ENCODE results near the gene KRT40.
"Not testable (repeated sequence)": the region's sequence is repeated elsewhere in the genome, so short reads cannot be mapped to it uniquely, and the experiment has no call there.

Gene KRT40

DNA sequence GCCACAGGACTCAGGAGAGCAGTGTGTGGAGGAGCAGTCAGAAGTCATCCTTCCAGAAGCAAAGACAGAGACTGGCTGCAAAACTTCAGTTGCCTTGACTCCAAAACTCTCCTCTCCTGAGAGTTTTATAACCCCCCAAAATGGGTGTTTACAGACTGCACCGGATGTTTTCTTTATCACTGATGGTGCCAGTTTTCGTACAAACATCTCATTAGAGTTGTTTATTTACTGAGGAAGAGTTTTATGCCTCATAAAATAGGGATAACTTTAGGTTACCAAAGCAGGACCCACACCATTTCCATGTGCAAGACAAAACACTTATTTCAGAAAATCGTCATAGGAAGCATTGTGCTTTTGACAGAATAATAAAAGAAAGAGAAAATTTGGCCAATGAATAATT lies at the start of gene KRT40:
Gene KRT40 (minus strand): TSS at position 101 of the 400 bp plus-strand sequence. CDS start 53 bp downstream, at position 48.
- no peak within 1 kb of the TSS for H3K4me3 ChIP-seq (ENCODE audit: low read depth, low read length)

DNA sequence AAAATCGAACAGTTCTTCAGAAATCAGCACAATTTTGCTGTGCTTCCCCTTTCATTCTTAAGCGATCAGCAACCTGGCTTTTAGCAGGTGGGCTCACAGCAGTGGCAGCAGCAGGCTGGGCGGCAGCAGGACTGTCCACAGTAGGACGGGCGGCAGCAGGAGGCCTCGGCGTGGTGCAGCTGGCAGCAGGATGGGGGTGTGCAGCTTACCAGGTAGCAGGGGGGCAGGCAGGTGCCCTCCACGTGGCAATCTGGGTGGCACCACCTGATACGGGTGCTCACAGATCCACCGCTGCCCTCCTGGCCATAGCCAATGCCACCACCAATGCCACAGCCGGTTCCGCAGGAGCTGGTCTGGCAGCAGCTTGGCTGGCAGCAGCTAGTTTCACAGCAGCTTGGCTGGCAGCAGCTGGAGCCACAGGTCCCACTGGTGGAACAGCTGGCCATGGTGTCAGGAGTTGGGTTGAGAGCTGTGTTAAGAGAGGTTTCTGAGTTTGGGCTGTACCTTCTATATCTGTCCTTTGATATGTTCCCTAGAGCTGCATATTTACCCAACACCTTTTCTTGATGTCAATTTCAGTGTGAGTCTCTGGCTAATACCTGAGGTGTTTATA lies 45.6 kb upstream of the KRT40 start, which contains the start of gene KRTAP1-4:
Gene KRTAP1-4 (minus strand): TSS at position 563 of the 613 bp plus-strand sequence. CDS start 117 bp downstream, at position 446.
- no peak within 1 kb of the TSS for H3K4me3 ChIP-seq (ENCODE audit: low read depth, low read length)

DNA sequence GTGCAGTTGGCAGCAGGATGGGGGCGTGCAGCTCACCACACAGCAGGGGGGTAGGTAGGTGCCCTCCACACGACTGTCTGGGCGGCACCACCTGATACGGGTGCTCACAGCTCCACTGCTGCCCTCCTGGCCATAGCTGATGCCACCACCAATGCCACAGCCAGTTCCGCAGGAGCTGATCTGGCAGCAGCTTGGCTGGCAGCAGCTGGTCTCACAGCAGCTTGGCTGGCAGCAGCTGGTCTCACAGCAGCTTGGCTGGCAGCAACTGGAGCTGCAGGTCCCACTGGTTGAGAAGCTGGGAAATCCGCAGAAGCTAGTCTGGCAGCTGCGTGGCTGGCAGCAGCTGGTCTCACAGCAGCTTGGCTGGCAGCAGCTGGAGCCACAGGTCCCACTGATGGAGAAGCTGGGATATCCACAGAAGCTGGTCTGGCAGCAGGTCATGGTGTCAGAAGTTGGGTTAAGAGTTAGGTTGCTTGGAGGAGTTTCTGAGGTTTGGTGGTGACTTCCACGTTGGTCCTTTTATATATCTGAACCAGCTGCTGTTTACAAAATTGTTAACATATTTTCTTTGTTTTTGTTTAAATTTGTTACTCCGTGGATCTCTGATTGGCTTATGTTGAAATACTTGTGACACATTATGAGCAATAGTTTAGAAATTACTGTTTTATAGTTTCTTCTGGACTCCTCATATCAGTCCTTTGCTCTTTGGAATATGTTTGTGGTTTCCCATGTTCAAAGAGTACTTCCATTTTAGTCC lies 42.8 kb upstream of the KRT40 start, which contains the start of gene KRTAP1-5:
Gene KRTAP1-5 (minus strand): TSS at position 494 of the 757 bp plus-strand sequence. CDS start 53 bp downstream, at position 441.
- H3K4me3 ChIP-seq (ENCODE audit: low read depth, low read length), result no peak within 1 kb of the TSS

GRCh38 chr17:41024697-41025096 lies 40.6 kb upstream of the KRT40 start:
- H3K4me3 ChIP-seq (ENCODE audit: low read depth, low read length), result no peak overlapping the region

DNA sequence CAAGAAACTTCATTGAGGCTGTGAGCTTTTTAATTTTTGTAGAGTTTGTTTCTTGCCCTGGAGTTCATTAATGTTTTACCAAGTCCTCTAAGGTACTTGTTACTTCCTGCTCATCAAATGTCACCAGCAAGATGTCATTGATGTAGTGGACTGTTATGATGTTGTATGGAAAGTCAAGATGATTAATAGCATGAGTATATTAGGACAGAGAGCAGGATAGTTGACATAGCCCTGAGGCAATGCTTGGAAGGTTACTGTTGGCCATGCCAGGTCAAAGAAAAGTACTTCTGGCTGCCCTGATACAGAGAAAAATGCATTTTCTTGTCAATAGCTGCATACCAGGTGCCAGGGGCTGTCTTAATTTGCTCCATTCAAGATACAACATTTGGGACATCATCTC lies 36.2 kb upstream of the KRT40 start:
- no peak overlapping the region for H3K4me3 ChIP-seq (ENCODE audit: low read depth, low read length)

DNA sequence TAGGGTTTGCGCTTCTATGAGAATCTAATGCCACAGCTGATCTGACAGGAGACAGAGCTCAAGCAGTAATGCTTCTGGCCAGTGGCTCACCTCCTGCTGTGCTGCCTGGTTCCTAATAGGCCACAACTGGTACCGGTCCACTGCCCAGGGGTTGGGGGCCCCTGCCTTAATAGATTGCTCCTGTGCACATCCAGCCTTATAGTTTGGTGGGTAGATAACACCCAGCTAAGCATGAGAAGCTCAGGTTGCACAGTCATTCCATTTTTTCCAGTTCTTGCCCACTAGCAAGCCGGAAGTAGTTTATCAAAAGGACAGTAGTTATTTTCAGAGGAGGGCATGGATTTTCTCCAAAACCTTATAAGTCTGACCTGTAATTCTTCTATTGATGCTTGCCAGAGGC lies 35.3 kb upstream of the KRT40 start:
- H3K4me3 ChIP-seq (ENCODE audit: low read depth, low read length), result no peak overlapping the region

- H3K4me3 ChIP-seq (ENCODE audit: low read depth, low read length), result no peak overlapping the region
Observed at GRCh38 chr17:41018541-41018940, 34.4 kb upstream of the KRT40 start.

GRCh38 chr17:41016578-41017215 lies 32.6 kb upstream of the KRT40 start:
- H3K4me3 ChIP-seq (ENCODE audit: low read depth, low read length), result no peak overlapping the region

DNA sequence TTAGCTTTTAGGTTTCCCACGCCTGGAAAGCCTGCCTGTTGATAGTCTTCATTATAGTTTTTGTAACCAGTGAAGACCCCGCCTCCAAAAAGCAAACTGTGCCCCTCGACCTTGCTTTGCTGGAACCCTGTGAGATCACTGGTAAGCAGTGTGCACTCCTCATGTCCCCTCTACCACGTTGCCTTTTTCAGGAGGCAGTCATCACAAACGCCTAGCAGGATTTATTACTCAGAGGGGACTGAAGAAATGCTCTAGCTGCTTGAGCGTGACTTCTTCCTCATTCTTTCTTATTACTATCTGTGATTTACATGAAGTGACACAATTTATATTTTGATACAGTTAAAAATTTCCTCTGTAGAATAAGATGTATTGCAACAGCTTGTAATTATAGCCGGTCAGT lies 31.3 kb upstream of the KRT40 start:
- no peak overlapping the region for H3K4me3 ChIP-seq (ENCODE audit: low read depth, low read length)

DNA sequence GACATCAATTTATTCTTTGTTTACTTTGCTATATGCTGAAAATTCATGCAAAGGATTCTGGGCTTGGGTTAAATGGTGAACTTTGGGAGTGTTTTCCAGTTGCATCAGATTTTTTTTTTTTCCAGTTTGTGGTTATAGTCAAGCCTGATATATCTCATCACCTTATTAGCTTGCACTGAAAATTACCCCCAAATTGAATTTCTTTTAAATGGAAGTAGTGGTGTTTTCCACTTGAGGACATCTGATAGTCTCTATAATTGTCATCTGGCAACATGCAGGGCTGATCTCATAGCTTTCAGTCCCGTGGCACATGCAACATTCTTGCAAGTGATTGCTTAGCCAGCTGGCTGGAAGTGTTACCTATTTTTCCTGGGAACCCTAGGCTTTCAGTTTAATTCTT lies 29.5 kb upstream of the KRT40 start:
- no peak overlapping the region for H3K4me3 ChIP-seq (ENCODE audit: low read depth, low read length)

DNA sequence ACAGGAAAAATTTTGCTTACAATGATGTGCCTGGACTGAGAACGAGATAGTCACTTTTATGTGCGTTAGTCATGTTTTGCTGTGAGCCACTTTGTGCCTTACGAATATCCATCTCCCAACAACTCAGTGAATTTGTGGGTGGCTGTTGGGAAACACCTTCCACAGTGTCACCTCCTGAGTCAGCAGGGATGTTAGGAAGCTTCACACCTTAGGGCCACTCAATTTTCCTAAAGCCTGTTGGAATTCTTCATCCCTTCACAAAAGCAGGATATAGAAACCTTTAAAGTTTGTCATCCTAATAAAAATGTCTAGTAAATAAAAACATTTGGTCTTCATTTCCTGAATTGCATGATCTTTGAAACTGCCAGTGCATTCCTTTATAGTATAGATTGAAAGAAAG lies 29.1 kb upstream of the KRT40 start:
- no peak overlapping the region for H3K4me3 ChIP-seq (ENCODE audit: low read depth, low read length)

DNA sequence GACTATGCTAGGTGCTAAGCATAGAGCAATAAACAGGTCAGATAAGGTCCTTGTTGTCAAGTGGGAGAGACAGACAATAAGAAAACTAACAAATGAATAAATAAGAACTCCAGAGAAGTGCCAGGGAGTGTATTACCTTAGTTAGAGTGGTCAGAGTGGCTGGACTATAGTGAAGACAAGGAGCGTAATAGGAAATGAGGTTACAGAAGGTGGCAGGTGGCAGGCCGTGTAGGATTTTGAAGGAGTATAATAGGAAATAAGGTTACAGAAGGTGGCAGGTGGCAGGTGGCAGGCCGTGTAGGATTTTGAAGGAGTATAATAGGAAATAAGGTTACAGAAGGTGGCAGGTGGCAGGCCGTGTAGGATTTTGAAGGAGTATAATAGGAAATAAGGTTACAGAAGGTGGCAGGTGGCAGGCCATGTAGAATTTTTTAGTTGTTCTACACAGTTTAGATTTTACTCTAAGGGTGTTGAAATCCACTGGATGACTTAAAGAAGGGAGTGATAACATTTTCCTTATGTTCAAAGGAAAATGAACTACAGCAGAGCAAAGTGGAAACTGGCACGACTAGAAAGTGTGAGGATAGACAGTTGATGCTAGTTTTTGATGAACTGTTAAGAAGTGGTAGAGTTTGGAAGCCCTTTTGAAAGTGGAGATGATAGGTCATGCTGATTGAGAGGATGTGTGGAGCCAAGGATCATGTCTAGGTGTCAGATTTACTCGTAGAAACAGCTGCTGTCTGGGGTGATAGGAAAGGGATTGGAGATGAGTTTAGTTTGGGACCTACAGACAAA lies 28.4 kb upstream of the KRT40 start:
- H3K4me3 ChIP-seq (ENCODE audit: low read depth, low read length), result no peak overlapping the region

DNA sequence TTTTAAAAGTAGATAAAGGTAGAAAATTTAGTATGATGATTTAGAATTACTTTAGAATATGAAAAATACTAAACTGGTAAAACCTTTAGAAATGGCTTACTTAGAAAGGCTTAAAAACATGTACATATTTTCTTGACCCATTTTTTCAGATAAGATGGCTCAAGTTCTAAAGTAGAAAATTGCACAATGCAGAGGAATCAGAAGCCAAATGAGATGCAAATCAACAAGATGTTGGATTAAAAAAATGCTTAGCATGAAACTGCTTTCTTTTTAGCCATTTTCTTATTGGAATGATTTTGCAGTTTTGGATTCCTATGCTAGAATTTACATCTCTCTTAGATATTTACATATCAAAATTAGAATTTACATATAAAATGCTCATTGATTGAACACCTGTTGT lies 26.3 kb upstream of the KRT40 start:
- H3K4me3 ChIP-seq (ENCODE audit: low read depth, low read length), result no peak overlapping the region

DNA sequence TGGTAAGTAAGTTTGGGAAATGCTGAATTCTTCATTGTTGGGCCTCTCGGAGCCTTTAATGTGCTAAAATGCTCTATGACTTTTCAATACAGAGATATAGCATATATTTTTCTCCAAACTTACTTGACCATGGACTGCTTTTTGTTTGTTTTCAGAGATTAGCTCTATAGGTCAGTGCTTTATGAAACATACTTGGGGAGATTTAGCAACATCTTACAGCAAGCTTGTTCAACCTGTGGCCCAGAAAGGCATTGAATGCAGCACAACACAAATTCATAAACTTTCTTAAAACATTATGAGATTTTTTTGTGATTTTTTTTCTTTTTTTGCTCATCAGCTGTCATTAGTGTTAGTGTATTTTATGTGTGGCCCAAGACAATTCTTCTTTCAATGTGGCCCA lies 25.8 kb upstream of the KRT40 start:
- no peak overlapping the region for H3K4me3 ChIP-seq (ENCODE audit: low read depth, low read length)

DNA sequence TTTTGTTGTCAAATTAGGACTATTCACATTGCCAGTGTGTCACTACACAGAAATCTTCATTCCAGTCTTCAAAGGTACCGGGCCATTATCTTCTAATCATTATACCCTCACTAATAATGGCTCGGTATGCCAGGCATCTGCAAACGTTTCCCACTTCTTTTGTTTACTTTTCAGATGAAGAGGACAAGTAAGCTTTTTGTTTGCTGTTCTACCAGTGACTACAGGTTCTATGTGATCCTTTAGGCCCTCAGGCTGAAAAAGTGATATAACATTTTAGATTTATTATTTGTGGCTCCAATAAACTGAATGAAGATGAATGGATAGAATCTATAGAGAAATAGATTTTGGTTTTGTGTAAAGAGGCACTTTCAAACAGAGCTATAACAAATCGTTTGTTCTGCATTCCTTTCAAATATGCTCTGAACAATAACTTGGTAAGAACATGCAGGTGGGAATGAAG lies 25.2 kb upstream of the KRT40 start:
- no peak overlapping the region for H3K4me3 ChIP-seq (ENCODE audit: low read depth, low read length)

GRCh38 chr17:41008811-41009210 lies 24.7 kb upstream of the KRT40 start, which contains the start of gene KRTAP3-1:
Gene KRTAP3-1, minus strand, starts transcription at chr17:41009128. Its CDS starts 54 bp downstream, at chr17:41009074.
- H3K4me3 ChIP-seq (ENCODE audit: low read depth, low read length), result no peak within 1 kb of the TSS

DNA sequence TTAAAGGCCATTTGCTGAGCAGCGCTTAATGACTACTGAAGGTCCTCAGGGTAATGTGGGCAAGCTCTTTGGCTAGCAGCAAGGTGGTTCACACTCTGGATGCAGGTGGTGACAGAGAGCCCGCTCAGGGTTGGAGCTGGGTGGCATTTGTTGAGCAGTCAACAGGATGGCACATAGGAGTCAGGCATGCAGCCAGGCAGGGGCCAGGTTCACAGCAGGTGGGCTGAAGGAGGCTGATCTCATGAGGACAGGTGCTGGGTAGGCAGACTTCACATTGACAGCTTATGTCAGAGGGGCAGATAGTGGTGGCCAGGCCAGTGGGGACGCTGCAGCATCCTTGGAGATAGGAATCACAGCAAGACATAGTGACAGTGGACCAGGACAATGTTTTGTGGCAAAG lies 20.3 kb upstream of the KRT40 start:
- H3K4me3 ChIP-seq (ENCODE audit: low read depth, low read length), result no peak overlapping the region

DNA sequence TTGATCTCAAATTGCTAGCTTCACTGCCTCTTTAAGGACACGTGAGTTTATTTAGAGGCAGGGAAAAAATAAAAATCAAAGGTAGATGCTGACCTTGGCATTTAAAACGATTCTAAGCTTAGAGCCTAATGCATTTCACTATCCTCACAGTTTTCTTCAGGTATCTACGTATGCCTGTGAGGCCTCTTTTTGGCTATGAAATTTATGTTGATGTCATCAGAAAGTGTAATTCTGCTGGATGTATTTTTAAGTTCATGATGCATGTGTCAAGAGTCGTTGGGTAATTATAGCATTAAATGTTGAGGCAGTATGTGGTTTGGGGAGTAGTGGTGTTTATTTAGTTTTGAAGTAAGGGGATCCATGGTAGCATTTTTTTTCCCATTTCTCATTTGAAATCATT lies 19.8 kb upstream of the KRT40 start:
- no peak overlapping the region for H3K4me3 ChIP-seq (ENCODE audit: low read depth, low read length)

- H3K4me3 ChIP-seq (ENCODE audit: low read depth, low read length), result no peak overlapping the region
Observed at GRCh38 chr17:41002814-41003213, 18.7 kb upstream of the KRT40 start.

DNA sequence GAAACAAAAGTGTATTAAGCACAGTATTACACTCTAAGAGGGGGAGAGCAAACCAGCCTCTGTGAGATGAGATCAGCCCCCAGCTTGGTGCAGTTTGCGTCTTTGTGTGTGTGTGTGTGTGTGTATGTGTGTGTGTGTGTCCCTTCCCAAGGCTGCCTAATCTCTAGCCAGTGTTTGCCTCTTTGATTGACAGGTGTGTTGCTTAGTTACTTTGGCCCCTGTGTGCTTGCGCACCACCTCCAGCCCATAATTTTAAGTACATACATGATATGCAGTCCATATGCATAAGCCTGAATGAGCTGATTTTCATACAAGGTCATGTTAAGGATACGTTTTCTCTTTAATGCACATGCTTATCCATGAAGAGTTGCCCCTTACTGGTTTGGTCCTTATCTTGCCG lies 17.7 kb upstream of the KRT40 start:
- H3K4me3 ChIP-seq (ENCODE audit: low read depth, low read length), result no peak overlapping the region

DNA sequence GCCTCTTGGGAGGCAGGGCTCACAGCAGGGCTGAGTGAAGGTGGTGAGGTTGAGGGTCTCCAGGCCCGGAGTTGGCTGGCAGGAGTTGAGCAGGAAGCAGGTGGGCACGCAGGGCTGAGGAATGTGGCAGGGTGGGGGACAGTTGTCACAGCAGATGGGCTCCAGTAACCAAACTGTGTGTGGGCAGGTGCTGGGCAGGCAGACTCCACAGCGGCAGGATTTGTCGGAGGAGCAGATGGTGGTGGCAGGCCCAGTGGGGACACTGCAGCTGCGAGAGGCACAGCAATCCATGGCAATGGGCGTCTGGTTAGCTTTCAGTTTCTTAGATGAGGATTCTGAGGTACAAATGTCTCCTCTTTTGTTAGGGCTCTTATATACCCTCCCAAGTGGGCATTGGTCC lies 15.4 kb upstream of the KRT40 start, which contains the start of gene KRTAP3-2:
Gene KRTAP3-2 (minus strand): TSS at position 344 of the 400 bp plus-strand sequence. CDS start 53 bp downstream, at position 291.
- not testable (repeated sequence) for H3K4me3 ChIP-seq (ENCODE audit: low read depth, low read length)

Data from iPS-11a (cell line).